GM12801 (cell line): Measurements from ENCODE around the gene DUSP2.

ENCODE experiments used
- CTCF ChIP-seq: IDR thresholded peaks from one replicate; pipeline ENCODE4 v1.5.1; 2011; ENCODE audit warnings: control low read depth; ENCODE audit not compliant: insufficient read length; ENCODE audit errors: extremely low read depth

DUSP2 gene

GRCh38 chr2:96136129-96136720 is 9.0 kb downstream of the DUSP2 start:
- no peak for TF ChIP-seq CTCF

DNA sequence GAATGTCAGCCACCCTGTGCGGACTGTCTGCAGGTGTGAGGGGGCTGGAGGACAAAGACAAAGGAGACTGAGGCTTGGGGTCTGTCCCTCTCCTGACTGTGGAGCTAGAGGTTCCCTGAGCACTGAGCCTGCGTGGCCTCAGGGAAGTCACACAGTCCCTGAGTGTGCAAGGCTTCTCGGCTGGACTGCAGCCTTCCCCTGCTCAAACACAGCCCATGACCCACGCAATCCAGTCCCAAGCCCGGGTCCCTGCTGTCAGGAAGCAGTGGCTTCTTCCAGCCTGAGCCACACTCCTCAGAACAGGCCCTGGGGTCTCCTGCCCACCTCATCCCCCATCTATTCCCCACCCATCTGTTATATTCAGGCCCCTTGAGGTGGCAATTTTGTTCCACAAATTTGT is 9.6 kb downstream of the DUSP2 start:
- TF ChIP-seq CTCF, result no peak

DNA sequence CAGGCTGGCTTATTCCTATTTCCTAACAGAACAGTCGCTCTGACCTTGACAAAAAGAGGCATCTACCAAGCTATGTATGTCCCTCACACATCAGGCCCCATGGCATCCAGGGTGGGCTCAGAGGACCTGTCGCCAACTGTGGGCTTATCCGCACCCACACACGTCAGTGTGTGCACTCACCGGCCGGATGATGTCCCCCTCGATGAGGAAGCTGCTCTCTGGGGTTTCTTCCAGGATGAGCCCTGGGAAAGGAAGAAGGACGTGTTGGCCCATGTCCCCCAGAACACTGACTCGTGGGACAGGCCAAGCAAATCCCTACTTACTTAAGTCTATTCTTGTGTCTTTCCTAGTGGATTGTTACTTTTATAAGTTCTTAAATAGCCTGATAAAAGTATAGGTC is 10.1 kb downstream of the DUSP2 start:
- TF ChIP-seq CTCF, result no peak

DNA sequence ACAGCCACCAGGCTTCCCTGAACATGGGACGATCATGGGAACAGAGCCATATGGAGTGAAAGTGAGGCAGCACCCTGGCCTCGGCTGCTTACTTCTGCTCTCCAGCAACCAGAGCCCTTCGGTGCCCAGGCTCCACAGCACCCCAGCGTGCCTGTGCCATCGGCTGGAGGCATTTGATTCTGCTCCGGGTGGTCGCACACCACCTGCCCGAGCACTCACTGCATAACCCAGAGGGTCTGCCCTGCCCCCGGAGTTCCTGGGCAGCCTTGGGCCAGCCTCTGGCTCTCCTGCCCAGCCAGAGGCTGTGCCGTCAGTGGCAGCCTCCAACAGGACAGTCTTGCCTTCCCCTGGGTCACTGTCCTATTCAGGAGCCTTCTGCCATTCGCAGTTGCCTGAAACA is 10.8 kb downstream of the DUSP2 start:
- TF ChIP-seq CTCF, result no peak

DNA sequence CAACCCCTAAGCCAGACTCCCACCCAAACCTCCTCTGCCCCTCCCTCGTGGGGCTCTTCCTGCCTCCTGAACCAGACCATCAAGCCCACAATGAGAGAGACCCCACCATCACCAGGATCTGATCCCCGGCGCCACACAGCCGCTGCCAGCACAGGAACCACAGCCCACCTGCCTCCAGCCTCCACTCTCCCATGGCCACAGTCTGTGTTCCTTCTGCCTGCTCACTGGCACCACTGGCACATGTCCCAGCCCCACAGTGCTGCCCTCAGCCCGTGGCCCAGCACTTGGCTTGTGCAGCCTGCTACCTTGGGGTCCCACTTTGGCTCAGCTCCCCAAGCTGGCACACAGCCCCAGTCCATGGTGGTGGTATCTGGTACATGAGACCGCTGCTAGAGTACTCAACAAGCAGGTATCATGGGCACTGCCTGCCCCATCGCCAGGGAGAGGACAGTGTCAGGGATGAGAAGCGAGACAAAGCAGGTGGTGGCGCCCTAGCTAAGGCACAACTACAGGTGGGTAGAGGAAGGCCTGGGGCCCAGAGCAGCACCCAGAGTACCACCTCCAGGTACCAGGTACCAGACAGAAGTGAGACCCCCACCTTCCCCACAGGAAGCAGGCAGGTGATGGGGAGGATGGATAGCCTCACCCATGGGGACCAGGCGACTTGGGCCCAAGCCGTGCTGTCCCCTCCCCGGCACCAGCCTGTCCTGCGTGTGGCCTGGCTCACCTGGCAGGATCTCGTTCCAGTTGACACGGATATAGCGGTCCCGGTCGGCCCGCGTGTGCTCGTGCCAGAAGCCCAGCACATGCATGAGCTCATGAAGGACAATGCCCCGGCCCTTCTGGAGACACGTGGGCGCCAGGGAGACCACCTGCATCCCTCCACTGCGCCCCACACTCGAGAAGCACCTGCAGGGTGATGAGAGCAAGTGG is 13.2 kb downstream of the DUSP2 start:
- TF ChIP-seq CTCF, result no peak

DNA sequence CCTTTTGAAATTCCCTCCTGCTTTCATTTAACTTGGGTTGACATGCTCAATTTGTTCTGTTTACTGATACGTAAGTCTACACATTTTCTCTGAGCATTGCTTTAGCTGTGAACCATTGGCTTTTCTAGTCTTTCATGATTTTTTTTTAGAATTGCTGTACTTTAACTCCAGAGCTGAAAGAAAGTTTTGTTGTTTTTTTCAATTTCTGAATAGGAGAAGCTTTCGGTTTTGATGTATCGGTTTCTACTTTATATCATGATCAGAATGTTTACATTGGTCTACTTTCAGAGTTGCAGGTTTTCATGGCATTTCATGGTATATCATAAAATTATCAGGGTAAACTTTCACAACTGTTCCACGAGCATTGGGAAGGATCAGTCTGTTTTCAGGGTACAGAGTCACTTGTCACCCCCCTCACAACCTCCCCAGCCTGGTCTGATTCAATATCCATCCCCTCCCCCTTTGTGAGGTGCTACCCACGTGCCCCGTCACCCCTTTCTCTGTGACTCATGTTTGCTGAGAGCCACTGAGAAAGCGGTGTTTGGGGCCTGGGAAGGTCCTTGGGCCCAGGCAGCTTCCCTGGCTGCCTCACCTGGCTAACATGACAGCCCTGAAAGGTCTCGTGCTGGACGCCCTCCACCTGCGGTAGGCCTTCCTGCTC is 14.0 kb downstream of the DUSP2 start:
- TF ChIP-seq CTCF, result no peak

DNA sequence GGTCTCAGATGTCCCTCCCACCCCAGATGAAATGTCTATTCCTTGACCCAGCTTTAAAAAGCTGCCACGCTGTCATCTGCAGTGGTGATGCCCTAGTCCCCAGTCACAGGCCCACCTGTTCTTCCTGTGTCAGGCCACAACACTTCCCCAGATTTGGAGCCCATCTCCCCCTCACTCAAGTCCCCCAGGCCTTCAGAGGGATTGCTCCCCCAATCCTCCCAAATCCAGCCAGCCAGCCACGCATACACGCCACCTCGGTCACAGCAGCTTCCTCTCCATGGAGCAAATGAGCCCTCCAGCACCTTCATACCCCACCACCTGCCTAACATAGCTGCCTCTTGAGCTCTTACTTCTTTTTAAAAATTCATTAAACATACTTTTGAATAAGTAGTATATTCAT is 14.8 kb downstream of the DUSP2 start:
- no peak for TF ChIP-seq CTCF
